AG04449 (cell line): ENCODE data around the gene DMXL1.

Experiments
- CTCF ChIA-PET: fragments of 350-600 bp; formaldehyde crosslinking; extraction: SDS; loops from one replicate; lab custom pipeline; 2021; ENCODE audit warnings: antibody characterized with exemption; lab: Yijun Ruan, JAX
- POLR2A ChIA-PET: fragments of 400-600, 350-600 bp; formaldehyde crosslinking; extraction: SDS; loops from one replicate; lab custom pipeline; 2020; ENCODE audit warnings: antibody characterized with exemption, inconsistent platforms; lab: Yijun Ruan, JAX
- DNase-seq: peaks from one replicate; pipeline ENCODE4 v3.0.0-alpha.2; 2010; ENCODE audit warnings: low read depth, low spot score
- H3K4me3 ChIP-seq: 2 replicates; pipeline ENCODE4 v1.5.1; 2011; ENCODE audit warnings: low read depth, mild to moderate bottlenecking, control low read depth, low read length
- CTCF ChIP-seq: IDR thresholded peaks from one replicate; pipeline ENCODE4 v1.5.1; 2011; ENCODE audit warnings: mild to moderate bottlenecking, moderate library complexity, low read length, control low read depth, inconsistent platforms; ENCODE audit not compliant: insufficient read depth; ENCODE audit errors: missing control alignments

The DMXL1 gene

DNA sequence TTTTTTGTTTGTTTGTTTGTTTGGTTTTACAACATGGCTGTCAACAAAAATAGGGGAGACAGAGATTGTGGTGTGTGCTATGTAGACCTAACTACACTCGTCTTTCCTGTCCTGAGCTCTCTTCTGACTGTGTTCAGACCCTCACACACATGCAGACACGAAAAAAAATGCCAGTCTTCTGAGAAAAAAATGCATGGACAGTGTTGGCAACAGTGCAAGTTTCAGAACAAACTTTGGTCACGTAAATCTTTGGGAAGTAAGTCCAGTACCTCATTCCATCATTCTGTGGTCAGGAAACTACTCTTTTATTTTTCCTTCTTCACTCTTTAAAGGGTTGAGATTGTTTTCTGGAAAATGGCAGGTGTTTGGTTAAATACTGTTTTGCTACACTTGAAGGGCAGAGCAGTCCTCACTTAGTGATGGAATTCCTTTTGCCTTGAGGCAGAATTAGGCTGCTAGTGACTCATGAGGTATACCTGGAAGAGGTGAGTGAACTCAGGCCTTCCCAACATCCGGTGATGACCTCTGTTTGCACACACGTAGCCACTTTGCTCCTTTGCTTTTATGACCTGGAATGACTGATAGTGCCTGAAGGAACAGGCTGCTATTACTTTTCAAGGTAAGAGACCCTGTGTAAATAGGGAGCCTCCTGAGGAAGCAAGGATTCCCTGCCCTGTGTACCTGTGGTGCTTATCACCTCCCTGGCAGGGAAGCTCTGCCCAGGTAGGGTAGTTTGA lies 203.3 kb downstream of the DMXL1 start:
- no peak for TF ChIP-seq CTCF
- no peak for DNase-seq
- ChIA-PET CTCF (interaction anchor here (0.8 to 3.0 kb wide), 6 partner anchors 10 to 286 kb away, joined by 3 to 10 read pairs (median 4); partner anchors contain the start of gene DTWD2), POLR2A (interaction anchor here (0.7 kb wide), 1 partner anchor 10 kb away, joined by 3 read pairs; no protein-coding TSS in a partner anchor)
- no peak overlapping the region; the same call in 1 of the 2 replicates for H3K4me3 ChIP-seq

DNA sequence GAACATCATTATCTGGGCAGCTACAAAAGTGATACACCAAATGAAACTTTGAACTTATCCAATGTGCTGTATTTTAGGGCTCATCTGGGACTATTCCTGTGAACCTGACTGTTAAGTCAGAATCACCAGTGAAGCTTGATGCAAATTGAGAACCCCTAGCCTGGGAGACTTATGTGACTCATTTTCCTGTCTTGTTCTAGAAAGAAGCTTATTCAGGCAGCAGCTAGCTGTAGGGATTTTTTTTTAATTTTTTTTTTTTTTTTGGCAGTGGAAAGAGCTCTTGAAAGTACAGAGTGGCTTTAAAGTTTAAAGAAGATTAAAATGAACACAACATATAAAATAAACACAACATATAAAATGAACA lies 203.9 kb downstream of the DMXL1 start:
- ChIA-PET CTCF (interaction anchor here (0.8 to 1.2 kb wide), 4 partner anchors 15 to 286 kb away, joined by 3 to 7 read pairs (median 4); partner anchors contain the start of gene DTWD2), POLR2A (interaction anchor here (0.7 kb wide), 1 partner anchor 10 kb away, joined by 3 read pairs; no protein-coding TSS in a partner anchor)
- TF ChIP-seq CTCF: no peak
- DNase-seq: peak; percentile 59
- H3K4me3 ChIP-seq: no peak overlapping the region; the same call in 1 of the 2 replicates

DNA sequence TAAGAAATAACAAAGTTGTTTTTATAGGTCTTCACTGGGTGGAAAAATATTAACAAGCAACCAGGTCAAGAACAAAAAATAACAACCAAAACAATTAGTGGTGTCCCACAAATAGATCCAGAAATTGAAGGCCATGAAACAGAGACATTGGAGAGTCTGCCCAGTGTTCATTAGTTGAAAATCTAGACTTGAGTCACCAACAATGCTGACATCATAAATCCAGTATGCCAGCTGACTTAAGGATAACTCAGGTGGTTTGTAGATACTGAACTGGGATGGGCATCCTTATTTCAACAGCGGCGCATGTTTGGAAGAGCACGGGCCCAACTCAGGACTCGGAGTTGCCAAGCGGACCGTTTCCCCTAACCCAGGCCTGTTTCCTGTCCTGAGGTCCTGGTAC lies 204.3 kb downstream of the DMXL1 start:
- no peak overlapping the region for H3K4me3 ChIP-seq
- ChIA-PET POLR2A (interaction anchor here (0.7 kb wide), 1 partner anchor 9 kb away, joined by 3 read pairs; no protein-coding TSS in a partner anchor), CTCF (interaction anchor here (0.8 to 1.2 kb wide), 4 partner anchors 14 to 287 kb away, joined by 3 to 7 read pairs (median 4); partner anchors contain the start of gene DTWD2)
- no peak for TF ChIP-seq CTCF
- DNase-seq: no peak

DNA sequence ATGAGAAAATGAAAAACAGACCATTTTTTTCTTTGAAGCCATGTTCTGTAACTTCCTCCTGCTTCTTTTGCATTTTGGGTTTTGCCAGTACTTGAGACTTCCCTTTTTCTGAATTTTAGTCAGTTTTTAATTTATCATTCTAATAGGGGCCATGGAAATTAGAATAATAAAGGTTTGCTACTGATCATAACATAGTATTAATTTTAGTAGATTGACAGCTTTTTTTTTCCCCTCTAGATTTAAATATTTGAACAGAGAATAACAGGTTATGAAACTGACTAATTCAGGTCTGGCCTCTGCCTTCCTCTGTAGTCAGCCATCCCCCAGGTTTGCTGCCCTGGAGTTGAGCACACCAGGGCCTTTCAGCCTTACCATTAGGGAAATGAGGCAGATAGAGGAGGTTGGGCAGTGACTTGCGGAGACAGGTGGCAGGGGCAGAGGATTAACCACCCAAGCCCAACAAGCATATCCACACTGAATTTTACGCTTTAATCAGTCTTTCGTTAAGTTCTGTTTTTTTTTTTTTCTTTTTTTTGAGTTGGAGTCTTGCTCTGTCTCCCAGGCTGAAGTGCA lies 204.8 kb downstream of the DMXL1 start:
- ChIA-PET POLR2A (no interaction called here), CTCF (interaction anchor here (1.0 to 1.2 kb wide), 2 partner anchors 58 to 136 kb away, joined by 3 to 7 read pairs; no protein-coding TSS in a partner anchor)
- no peak for DNase-seq
- H3K4me3 ChIP-seq: no peak overlapping the region
- TF ChIP-seq CTCF: no peak

GRCh38 chr5:119276978-119277377 lies 206.1 kb downstream of the DMXL1 start:
- CTCF ChIA-PET: no interaction called here
- no peak overlapping the region for H3K4me3 ChIP-seq
- no peak for DNase-seq
- POLR2A ChIA-PET: no interaction called here
- no peak for TF ChIP-seq CTCF

DNA sequence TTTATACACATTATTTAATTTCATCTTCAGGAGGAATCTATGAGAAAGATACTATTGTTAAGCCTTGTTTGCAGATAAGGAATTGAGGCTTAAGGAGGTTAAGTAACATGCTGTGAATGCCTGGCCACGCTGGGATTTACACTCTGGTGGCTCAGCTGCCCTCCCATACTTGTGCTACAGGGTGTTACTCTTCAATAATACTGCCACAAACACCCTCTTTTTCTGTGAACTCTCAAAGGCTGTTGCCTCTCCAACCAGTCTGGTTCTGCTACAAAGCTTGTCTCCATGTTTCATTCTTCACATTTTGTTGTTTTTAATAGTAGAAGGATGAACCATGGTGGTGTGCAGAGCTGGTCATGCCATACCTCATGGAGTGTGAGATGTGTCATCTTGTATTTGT lies 208.2 kb downstream of the DMXL1 start:
- POLR2A ChIA-PET: no interaction called here

More for the DNA sequence above, 208.2 kb downstream of the DMXL1 start:
- DNase-seq: no peak
- H3K4me3 ChIP-seq: no peak overlapping the region
- TF ChIP-seq CTCF: no peak
- CTCF ChIA-PET: interaction anchor here (1.1 to 1.2 kb wide), 2 partner anchors 133 to 291 kb away, joined by 3 to 4 read pairs; partner anchors contain the start of gene DTWD2
